HG03159 (cell line): ENCODE results near the gene SNRPB.
"Not testable (repeated sequence)": the region's sequence is repeated elsewhere in the genome, so short reads cannot be mapped to it uniquely, and the experiment has no call there.

Experiments
- ATAC-seq: cut with Tn5 transposase; IDR thresholded peaks from one replicate; pipeline ENCODE4 v1.9.1; 2021; ENCODE audit warnings: mild to moderate bottlenecking, moderate library complexity; ENCODE audit not compliant: unreplicated experiment

Gene SNRPB

GRCh38 chr20:2470423-2471193 lies at the start of gene SNRPB:
Gene SNRPB, minus strand, starts transcription at chr20:2470789. Its CDS starts 99 bp downstream, at chr20:2470690.
- peak; percentile 95 for ATAC-seq

DNA sequence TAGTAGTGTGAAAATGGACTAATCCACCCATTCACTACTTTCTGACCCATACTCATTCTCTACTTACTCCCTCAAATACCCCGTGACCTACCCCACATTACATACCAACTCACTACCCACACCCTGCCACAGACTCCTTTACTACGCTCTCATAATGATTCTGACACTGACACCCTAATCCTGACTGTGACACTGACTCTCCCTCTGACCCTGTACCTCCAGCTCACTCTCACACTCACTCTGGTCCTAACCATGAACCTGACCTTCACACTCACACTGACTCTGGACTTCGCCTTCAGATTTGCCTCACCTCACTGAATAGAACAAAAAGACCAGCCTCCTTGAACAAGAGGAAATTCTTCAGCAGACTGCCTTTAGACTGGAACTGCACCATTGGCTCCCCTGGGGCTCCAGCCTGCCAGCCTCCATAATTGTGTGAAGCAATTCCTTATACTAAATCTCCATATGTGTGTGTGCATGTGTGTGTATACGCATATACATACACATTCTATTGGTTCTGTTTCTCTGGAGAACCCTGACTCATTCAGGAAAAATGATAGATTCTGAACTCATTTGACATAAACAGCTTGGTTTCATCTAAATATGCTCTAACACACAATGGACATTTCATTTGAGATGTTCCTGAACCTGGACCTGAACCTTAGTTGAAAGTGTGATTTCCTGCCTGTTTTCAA lies 48.7 kb upstream of the SNRPB start:
- no peak for ATAC-seq

DNA sequence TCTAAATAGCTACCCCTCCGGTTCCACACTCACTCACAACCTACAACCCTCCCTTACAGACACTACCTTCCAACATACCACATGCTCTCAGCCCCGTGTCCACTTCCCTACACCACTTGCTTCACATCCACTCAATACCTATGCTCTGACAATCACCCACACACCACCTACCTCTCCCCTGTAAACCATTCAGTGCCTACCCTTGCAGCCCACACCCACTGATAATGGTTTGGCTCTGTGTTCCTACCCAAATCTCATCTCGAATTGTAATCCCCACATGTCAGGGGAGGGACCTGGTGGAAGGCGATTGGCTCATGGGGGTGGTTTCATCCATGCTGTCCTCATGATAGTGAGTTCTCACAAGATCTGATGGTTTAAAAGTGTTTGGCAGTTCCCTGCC lies 48.0 kb upstream of the SNRPB start:
- no peak for ATAC-seq

- no peak for ATAC-seq
These were observed 47.5 kb upstream of the SNRPB start for GRCh38 chr20:2518096-2518495.

DNA sequence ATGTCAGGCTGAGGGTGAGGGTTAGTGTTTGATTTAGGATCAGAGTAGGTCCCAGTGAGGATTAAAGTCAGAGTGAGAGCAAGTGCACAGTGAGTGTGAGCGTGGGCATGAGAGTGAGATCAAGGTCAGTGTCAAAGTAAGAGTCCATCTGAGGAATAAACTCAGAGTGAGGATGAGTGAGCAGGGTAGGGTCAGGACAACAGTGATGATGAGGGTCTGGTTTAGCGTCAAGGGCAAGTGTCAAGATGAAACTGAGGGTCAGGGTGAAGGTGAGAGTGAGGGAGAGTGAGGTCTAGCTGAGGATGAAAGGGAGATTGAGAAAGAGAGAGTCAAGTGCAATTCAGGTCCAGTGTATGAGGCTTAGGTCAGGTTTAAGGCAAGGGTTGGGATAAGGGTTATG lies 45.8 kb upstream of the SNRPB start:
- ATAC-seq: no peak

- no peak for ATAC-seq
These were observed 44.6 kb upstream of the SNRPB start for GRCh38 chr20:2515203-2515602.

DNA sequence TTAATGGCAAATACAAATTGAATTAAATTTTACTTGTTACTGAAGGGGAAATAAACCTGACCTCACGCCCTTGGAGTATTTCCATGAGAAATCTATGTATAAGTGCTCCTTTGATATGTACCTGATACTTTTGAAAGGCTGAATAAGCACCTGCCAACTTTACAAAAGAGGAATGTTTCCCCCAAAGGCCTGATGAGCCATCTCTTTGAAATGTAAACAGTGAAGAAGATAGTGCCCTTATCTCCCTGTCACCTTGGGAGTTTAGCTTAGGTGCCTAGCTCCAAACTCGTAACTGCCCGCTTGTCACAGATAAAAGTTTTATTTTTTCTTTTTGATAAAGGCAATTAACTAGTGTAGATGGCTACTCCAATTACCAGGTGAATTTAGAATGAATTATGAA lies 39.2 kb upstream of the SNRPB start:
- ATAC-seq: no peak

GRCh38 chr20:2509468-2509781 lies 38.8 kb upstream of the SNRPB start:
- peak; percentile 18 for ATAC-seq

DNA sequence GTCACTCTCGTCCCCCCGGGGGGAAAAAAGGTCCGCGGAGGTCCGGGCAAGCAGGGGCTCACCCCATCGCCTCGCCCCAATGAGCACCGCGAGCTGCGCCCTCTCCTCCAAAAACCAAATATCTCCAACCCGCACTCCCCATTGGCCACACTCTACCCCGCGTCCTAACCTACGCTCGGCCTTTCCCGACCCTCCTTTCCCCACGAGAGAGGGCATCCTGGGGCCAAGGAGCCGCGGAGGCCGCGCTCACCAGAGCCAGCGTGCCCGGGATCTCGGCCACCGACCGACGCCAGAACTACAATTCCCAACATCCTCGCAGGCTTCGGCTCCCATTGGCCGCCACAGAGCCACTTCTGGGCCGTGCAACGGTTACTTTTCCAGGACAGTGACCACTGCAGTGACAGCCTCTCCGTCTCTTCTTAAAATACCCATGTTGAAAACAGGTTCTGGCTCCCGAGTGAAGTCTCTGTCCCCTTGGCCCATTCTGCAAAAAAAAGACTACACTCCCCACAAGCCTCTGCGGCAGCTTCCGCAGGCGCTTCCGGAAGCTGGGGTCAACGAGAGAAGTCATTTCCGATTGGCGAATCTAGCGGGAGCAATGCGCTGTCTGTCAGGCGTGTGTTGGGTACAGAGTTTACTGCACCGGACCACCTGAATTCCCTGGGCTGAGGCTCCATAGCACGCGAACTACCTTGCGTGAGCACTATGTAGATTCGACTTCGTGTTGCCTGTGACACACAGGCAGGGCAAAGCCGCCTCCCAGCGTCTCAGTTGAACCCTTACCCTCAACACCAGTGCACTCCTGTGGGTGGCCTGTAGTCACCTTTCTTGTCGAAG lies 38.3 kb upstream of the SNRPB start, which contains the start of gene ZNF343:
ZNF343 (minus strand) TSS at position 285 of the 837 bp plus-strand sequence. CDS start 15,020 bp downstream, outside the sequence.
- peak; percentile 89 for ATAC-seq

- peak; percentile 34 for ATAC-seq
These were observed 37.5 kb upstream of the SNRPB start for GRCh38 chr20:2507875-2508630.

GRCh38 chr20:2507464-2507863 lies 36.9 kb upstream of the SNRPB start:
- ATAC-seq: no peak

GRCh38 chr20:2506426-2506825 lies 35.8 kb upstream of the SNRPB start:
- ATAC-seq: not testable (repeated sequence)

DNA sequence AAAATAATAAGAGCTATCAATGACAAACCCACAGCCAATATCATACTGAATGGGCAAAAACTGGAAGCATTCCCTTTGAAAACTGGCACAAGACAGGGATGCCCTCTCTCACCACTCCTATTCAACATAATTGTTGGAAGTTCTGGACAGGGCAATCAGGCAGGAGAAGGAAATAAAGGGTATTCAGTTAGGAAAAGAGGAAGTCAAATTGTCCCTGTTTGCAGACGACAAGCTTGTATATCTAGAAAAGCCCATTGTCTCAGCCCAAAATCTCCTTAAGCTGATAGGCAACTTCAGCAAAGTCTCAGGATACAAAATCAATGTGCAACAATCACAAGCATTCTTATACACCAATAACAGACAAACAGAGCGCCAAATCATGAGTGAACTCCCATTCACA lies 34.2 kb upstream of the SNRPB start:
- not testable (repeated sequence) for ATAC-seq

DNA sequence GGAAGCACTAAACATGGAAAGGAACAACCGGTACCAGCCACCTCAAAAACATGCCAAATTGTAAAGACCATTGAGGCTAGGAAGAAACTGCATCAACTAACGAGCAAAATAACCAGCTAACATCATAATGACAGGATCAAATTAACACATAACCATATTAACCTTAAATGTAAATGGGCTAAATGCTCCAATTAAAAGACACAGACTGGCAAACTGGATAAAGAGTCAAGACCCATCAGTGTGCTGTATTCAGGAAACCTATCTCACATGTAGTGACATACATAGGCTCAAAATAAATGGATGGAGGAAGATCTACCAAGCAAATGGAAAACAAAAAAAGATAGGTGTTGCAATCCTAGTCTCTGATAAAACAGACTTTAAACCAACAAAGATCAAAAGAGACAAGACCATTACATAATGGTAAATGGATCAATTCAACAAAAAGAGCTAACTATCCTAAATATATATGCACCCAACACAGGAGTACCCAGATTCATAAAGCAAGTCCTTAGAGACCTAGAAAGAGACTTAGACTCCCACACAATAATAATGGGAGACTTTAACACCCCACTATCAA lies 32.3 kb upstream of the SNRPB start:
- not testable (repeated sequence) for ATAC-seq

GRCh38 chr20:2485661-2486060 lies 15.1 kb upstream of the SNRPB start:
- no peak for ATAC-seq

DNA sequence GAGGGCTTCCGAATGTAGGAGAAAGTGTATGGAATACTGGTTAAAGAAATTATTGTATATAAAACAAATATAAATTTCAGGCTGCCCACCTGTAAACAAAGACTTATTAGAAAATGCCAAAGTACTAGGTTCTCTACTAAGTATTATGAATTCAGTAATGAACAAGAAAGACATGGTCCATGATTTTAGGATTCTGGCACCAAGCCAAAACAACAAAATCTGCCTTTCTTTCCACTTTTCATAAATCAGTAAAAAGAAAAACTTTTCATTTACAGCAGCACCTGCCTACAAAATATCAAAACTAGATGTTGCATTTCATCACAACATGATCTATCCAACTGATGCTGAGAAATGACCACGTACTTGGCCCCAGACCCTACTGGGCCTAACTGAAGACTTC lies 14.5 kb upstream of the SNRPB start:
- no peak for ATAC-seq

GRCh38 chr20:2483504-2483903 lies 12.9 kb upstream of the SNRPB start:
- ATAC-seq: no peak

DNA sequence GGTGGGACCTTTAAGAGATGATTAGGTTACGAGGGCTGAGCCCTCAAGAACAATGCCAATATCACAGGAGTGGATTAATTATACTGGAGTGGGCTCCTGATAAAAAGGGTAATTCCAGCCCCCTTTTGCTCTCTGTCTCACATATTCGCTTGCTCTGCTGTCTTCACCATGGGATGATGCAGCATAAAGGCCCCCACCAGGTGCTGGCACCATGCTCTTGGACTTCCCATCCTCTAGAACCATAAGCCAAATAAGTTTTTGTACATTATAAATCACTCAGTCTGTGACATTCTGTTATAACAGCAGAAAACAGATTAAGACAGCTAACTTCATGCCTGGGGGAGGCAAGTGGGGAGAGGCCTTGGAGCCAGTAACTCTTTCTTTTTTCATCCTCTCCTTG lies 9.8 kb upstream of the SNRPB start:
- ATAC-seq: no peak

DNA sequence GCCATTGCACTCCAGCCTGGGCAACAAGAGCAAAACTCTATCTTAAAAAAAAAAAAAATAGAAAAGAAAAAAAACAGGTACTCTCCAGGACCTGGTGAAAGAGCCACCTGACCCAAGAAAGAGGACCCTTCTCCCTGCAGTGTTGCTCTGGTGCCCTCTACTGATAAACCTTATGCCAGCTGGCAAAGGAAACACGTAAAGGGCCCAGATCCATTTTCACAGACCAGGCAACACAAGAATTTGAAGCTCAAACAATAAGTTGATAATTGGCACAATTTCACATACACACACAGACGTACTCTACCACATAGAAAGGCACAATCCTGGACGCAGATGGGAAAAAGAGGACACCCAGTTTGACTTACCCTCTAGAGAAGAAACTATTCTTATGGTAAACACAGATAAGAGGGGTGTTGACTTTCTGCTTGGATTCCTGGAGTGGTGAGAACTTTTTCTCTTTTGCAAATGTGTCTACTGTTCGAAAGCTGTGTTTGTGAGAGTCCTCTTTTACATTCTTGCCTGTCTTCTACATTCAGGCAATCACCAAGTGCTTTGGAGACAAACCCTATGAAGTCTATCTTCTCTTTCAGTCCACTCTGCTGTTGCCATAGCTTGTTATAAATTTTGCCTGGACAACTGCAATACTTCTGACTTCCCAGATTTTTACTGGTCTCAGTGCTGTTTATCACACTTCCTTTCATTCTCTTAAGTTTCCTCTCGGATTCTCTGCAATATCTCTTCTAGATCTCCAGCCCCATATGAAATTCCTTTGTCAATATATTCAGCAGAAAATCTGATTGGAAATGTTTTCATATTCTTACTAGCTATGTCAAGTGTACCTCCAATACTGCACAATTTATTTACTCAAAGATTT lies 6.4 kb upstream of the SNRPB start:
- no peak for ATAC-seq
